Pancreas (tissue), 10 donors: Measurements from ENCODE around the gene CWF19L1. TPM values are rescaled to one million over a fixed set of nuclear protein-coding genes. Genes with fewer than 3 reads are reported as not detected.

Experiments used
- ATAC-seq, 4 donors: fragments of 200-7000 bp; cut with Tn5 transposase; one replicate each; pipeline versions ENCODE4 v1.8.0 to v1.9.1; 2020; ENCODE audit warnings: mild to moderate bottlenecking in 4 of 4, moderate library complexity in 4 of 4
- DNase-seq, 6 donors: peaks; one replicate each; pipeline ENCODE4 v3.0.0-alpha.2; 2020
- FAIRE-seq: peaks from 2 replicates; lab custom pipeline; 2012; peaks lifted over from hg19 to GRCh38; lab: Jason Lieb, UNC
- H3K27ac ChIP-seq, 4 donors: fragments of 200-600 bp; sonication (generic); 1 replicate in 3 of 4; 2 replicates in 1 of 4; pipeline versions ENCODE4 v1.5.0 to v1.8.0; 2020
- H3K27me3 ChIP-seq, 4 donors: fragments of 200-600 bp; one replicate each; pipeline ENCODE4 v1.8.0; 2021
- H3K36me3 ChIP-seq, 3 donors: fragments of 200-600 bp; sonication (generic) in 1 of 3; one replicate each; pipeline versions ENCODE4 v1.5.0 to v1.8.0; 2020 to 2021
- H3K4me1 ChIP-seq, 3 donors: fragments of 200-600 bp; one replicate each; pipeline ENCODE4 v1.8.0; 2021
- H3K4me3 ChIP-seq, 4 donors: fragments of 200-600 bp; sonication (generic) in 2 of 4; one replicate each; pipeline versions ENCODE4 v1.5.0 to v1.8.0; 2020 to 2021
- H3K9me3 ChIP-seq, 4 donors: fragments of 200-600 bp; one replicate each; pipeline ENCODE4 v1.8.0; 2021
- WGBS, 2 donors: extraction: QIAGEN DNeasy Blood & Tissue Kit; methylation state at CpG; one replicate each; pipeline ENCODE4 v1.1.7; 2013; 5-methylcytosine and 5-hydroxymethylcytosine counted together
- intact Hi-C, 3 donors: fragments of 100-400 bp; cut with DNase I; formaldehyde crosslinking; loops; one replicate each; pipeline versions ENCODE4 v1.11.1 to v1.14.2; 2022
- polyA plus RNA-seq, 2 donors: library from polyadenylated mRNA; stranded (reverse); fragments of 200-250 nt; gene quantifications; one replicate each; pipeline ENCODE4 v1.2.3, GENCODE V29; 2013
- total RNA-seq, 6 donors: library from RNA; stranded (reverse); fragmentation: NEBNext Ultra II Directional in 4 of 6; extraction: Animal tissue kit (Norgen Biotek cat#: 25700) in 4 of 6; gene quantifications; one replicate each; pipeline versions ENCODE4 v1.2.1 to v1.2.4, GENCODE V29; 2021 to 2023
- TF ChIP-seq, protein P1 (sequence below), 4 donors: fragments of 200-600 bp; sonication (generic) in 3 of 4; IDR thresholded peaks; one replicate each; pipeline versions ENCODE4 v1.5.0 to v1.8.0; 2021; ENCODE audit warnings: antibody characterized with exemption in 4 of 4
- donor health status: healthy with polysubstance abuse.
- donor health status: DM: no; HTN: no; CAD: no; lungs with moderate emphysema.
- donor health status: DM: no; HTN: no; CAD: no.
- donor health status: control.
- donor health status: control.
- donor health status: Bipolar disorder and iron deficiency.
- donor health status: DM: yes; HTN: yes; CAD: no.
- donor health status: DM: no; HTN: no; CAD: no.
- donor health status: DM: no; HTN: no; CAD: no.
- donor health status: DM: yes; HTN: yes; CAD: no.

The CWF19L1 gene
- total and polyA plus RNA-seq, 8 donors: 8.0 to 12.8 (median 10.9) TPM

- peaks cover 0 to 3% (median 0%) of the 10 kb centered on the region in 3 donors for H3K36me3 ChIP-seq
- TF ChIP-seq, protein P1, sequence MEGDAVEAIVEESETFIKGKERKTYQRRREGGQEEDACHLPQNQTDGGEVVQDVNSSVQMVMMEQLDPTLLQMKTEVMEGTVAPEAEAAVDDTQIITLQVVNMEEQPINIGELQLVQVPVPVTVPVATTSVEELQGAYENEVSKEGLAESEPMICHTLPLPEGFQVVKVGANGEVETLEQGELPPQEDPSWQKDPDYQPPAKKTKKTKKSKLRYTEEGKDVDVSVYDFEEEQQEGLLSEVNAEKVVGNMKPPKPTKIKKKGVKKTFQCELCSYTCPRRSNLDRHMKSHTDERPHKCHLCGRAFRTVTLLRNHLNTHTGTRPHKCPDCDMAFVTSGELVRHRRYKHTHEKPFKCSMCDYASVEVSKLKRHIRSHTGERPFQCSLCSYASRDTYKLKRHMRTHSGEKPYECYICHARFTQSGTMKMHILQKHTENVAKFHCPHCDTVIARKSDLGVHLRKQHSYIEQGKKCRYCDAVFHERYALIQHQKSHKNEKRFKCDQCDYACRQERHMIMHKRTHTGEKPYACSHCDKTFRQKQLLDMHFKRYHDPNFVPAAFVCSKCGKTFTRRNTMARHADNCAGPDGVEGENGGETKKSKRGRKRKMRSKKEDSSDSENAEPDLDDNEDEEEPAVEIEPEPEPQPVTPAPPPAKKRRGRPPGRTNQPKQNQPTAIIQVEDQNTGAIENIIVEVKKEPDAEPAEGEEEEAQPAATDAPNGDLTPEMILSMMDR (IDR thresholded peaks at IDR 0.05): no peak
- no peak overlapping the region for H3K27ac ChIP-seq
- no peak for FAIRE-seq
- no peak for DNase-seq
- ATAC-seq: no peak
- no peaks in the 10 kb centered on the region for H3K27me3 ChIP-seq
- intact Hi-C loops: no loop called here
- peaks cover 4 to 10% (median 6%) of the 10 kb centered on the region in 3 donors for H3K4me1 ChIP-seq
- H3K9me3 ChIP-seq: no peaks in the 10 kb centered on the region
- 87 to 90% methylated on average over 15 of the region's 15 CpGs for WGBS, 2 donors
- peak overlapping the region in 1 of 4 donors; percentile 94 for H3K4me3 ChIP-seq
Observed at GRCh38 chr10:100265821-100266485, 1.5 kb downstream of the CWF19L1 start.

GRCh38 chr10:100254191-100254590 is 13.2 kb downstream of the CWF19L1 start:
- Histone ChIP-seq H3K27ac (no peak overlapping the region), H3K4me3 (no peak overlapping the region), H3K4me1 (no peaks in the 10 kb centered on the region), H3K27me3 (no peaks in the 10 kb centered on the region), H3K9me3 (no peaks in the 10 kb centered on the region), H3K36me3 (peaks cover 5 to 50% (median 9%) of the 10 kb centered on the region in 3 donors)
- 91 to 92% methylated on average over 3 of the region's 3 CpGs for WGBS, 2 donors
- DNase-seq (no peak), FAIRE-seq (no peak), ATAC-seq (no peak)
- TF ChIP-seq, protein P1 (IDR thresholded peaks at IDR 0.05): no peak
- intact Hi-C loops: no loop called here

- 92 to 95% methylated on average over 5 of the region's 5 CpGs for WGBS, 2 donors
- H3K4me3 ChIP-seq: no peak overlapping the region
- no peak overlapping the region for H3K27ac ChIP-seq
- H3K36me3 ChIP-seq: peaks cover 5 to 48% (median 9%) of the 10 kb centered on the region in 3 donors
- DNase-seq: no peak
- no peaks in the 10 kb centered on the region for H3K4me1 ChIP-seq
- TF ChIP-seq, protein P1 (IDR thresholded peaks at IDR 0.05): no peak
- no peak for ATAC-seq
- intact Hi-C loops: no loop called here
- no peaks in the 10 kb centered on the region for H3K27me3 ChIP-seq
- no peak for FAIRE-seq
- no peaks in the 10 kb centered on the region for H3K9me3 ChIP-seq
Observed at GRCh38 chr10:100253041-100253440, 14.4 kb downstream of the CWF19L1 start.

DNA sequence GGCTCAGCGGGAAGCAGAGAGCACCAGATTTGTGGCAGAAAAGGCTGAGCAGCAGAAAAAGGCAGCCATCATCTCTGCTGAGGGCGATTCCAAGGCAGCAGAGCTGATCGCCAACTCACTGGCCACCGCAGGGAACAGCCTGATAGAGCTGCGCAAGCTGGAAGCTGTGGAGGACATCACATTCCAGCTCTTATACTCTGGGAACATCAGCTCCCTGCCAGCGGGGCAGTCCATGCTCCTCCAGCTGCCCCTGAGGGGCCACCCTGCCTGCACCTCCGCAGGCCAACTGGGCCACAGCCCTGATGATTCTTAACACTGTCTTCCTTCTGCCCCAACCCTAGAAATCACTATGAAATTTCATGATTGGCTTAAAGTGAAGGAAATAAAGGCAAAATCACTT is 18.6 kb downstream of the CWF19L1 start:
- Histone ChIP-seq H3K27ac (no peak overlapping the region), H3K4me1 (no peaks in the 10 kb centered on the region), H3K9me3 (no peaks in the 10 kb centered on the region), H3K27me3 (no peaks in the 10 kb centered on the region), H3K4me3 (no peak overlapping the region), H3K36me3 (peaks cover 0 to 52% (median 17%) of the 10 kb centered on the region in 3 donors)
- 96% methylated on average over 7 of the region's 7 CpGs for WGBS, 2 donors
- DNase-seq (no peak), FAIRE-seq (no peak), ATAC-seq (no peak)
- TF ChIP-seq, protein P1 (IDR thresholded peaks at IDR 0.05): no peak
- intact Hi-C loops: no loop called here
